Measurements from ENCODE around the gene SNAPC5. TPM values are rescaled to one million over a fixed set of nuclear protein-coding genes. Genes with fewer than 3 reads are reported as not detected.

SNAPC5 gene
- total RNA-seq, 1 donor = 14.5 TPM

DNA sequence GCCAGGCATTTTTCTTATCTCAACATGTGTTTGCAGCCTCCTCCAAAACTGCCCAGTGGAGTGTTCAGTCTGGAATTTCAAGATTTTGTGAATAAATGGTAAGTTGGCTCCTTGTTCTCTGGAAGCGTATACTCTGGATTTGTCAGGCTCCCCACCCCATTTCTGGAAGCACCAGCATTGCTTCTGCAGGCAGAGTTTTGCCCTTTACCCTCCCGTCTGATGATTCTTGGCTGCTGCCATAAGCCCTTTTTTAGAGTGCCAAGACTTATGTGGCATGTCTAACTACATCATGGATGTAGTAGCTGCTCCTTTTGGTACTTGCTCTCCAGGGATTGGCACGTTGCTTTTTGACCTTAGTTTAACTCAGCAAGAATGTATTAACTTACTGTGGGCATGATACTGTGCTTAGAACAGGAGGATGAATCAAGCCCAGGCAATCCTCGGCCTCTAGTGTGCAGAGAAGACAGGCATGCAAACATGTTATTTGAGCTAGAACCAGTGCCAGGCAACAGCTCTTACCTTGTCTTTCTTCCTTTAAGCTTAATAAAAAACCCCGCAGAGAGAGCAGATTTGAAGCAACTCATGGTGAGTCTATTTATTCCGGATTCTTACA lies 8.3 kb downstream of the SNAPC5 start:
- Histone ChIP-seq H3K27ac (ENCODE audit: low read depth, low read length) (no peak overlapping the region), H3K27me3 (ENCODE audit: insufficient read depth, low read length) (no peaks in the 10 kb centered on the region), H3K4me3 (ENCODE audit: insufficient read depth, low read length) (no peak overlapping the region), H3K36me3 (ENCODE audit: insufficient read depth, low read length) (peaks cover 77% of the 10 kb centered on the region), H2AFZ (ENCODE audit: low read length) (no peak overlapping the region), H3K79me2 (ENCODE audit: insufficient read depth, low read length) (peaks cover 3% of the 10 kb centered on the region), H3K4me1 (ENCODE audit: insufficient read depth, low read length) (peaks cover 3% of the 10 kb centered on the region), H4K20me1 (ENCODE audit: insufficient read depth, low read length) (peaks cover 15% of the 10 kb centered on the region), H3K4me2 (ENCODE audit: insufficient read depth, low read length) (no peak overlapping the region), H3K9me3 (ENCODE audit: low read depth, low read length) (no peaks in the 10 kb centered on the region)
- peak; percentile 86 for DNase-seq (ENCODE audit: insufficient read length, low spot score, missing footprints)
- TF ChIP-seq, protein P1, sequence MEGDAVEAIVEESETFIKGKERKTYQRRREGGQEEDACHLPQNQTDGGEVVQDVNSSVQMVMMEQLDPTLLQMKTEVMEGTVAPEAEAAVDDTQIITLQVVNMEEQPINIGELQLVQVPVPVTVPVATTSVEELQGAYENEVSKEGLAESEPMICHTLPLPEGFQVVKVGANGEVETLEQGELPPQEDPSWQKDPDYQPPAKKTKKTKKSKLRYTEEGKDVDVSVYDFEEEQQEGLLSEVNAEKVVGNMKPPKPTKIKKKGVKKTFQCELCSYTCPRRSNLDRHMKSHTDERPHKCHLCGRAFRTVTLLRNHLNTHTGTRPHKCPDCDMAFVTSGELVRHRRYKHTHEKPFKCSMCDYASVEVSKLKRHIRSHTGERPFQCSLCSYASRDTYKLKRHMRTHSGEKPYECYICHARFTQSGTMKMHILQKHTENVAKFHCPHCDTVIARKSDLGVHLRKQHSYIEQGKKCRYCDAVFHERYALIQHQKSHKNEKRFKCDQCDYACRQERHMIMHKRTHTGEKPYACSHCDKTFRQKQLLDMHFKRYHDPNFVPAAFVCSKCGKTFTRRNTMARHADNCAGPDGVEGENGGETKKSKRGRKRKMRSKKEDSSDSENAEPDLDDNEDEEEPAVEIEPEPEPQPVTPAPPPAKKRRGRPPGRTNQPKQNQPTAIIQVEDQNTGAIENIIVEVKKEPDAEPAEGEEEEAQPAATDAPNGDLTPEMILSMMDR (IDR thresholded peaks at IDR 0.05; ENCODE audit: extremely low read depth, low read depth, low read length) = no peak

DNA sequence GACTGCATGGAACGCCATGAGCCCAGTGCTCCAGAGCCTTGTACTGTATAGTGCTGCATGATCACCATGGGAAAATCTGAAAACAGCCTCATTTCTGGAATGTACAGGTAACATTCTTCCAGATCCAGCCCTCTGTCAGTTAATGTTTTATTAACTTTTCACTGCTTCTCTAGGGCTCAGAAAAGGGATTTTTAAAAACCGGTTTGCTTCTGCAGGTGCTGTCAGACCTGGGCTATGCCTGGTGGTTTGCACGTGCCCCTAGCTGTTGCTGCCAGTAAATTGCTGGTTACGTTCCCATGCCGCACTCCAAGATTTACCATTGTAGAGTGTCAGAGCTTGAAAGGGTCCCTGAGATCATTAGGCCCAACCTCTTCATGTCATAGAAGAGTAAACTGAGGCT lies 9.0 kb downstream of the SNAPC5 start:
- Histone ChIP-seq H3K36me3 (ENCODE audit: insufficient read depth, low read length) (peaks cover 69% of the 10 kb centered on the region), H3K4me3 (ENCODE audit: insufficient read depth, low read length) (no peak overlapping the region), H2AFZ (ENCODE audit: low read length) (no peak overlapping the region), H3K27me3 (ENCODE audit: insufficient read depth, low read length) (no peaks in the 10 kb centered on the region), H3K27ac (ENCODE audit: low read depth, low read length) (no peak overlapping the region), H4K20me1 (ENCODE audit: insufficient read depth, low read length) (peaks cover 15% of the 10 kb centered on the region), H3K4me1 (ENCODE audit: insufficient read depth, low read length) (peaks cover 3% of the 10 kb centered on the region), H3K9me3 (ENCODE audit: low read depth, low read length) (no peaks in the 10 kb centered on the region), H3K4me2 (ENCODE audit: insufficient read depth, low read length) (no peak overlapping the region), H3K79me2 (ENCODE audit: insufficient read depth, low read length) (peaks cover 3% of the 10 kb centered on the region)
- TF ChIP-seq, protein P1 (IDR thresholded peaks at IDR 0.05; ENCODE audit: extremely low read depth, low read depth, low read length) = no peak
- DNase-seq (ENCODE audit: insufficient read length, low spot score, missing footprints) = no peak

DNA sequence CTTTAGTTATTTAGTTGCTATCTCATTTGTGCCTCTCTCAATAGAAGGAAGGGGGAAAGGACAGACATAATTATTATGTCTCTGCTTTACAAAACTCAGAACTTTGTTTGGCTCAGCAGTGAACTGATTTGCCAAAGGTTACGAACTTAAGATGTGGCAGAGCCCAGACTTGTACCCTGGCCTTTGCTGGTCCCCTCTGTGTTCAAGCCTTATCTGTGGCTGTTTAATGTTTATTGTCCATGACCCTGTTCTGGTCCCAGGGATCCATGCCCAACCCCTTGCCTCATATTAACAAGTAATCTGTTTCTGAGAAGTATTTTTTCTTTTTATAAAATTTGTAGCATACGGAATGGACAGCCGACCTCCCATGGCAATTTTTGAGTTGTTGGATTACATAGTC lies 10.7 kb downstream of the SNAPC5 start:
- Histone ChIP-seq H3K79me2 (ENCODE audit: insufficient read depth, low read length) (peaks cover 3% of the 10 kb centered on the region), H3K4me3 (ENCODE audit: insufficient read depth, low read length) (no peak overlapping the region), H3K4me2 (ENCODE audit: insufficient read depth, low read length) (no peak overlapping the region), H4K20me1 (ENCODE audit: insufficient read depth, low read length) (peaks cover 22% of the 10 kb centered on the region), H3K4me1 (ENCODE audit: insufficient read depth, low read length) (peaks cover 9% of the 10 kb centered on the region), H3K27me3 (ENCODE audit: insufficient read depth, low read length) (no peaks in the 10 kb centered on the region), H3K36me3 (ENCODE audit: insufficient read depth, low read length) (peaks cover 68% of the 10 kb centered on the region), H3K27ac (ENCODE audit: low read depth, low read length) (no peak overlapping the region), H2AFZ (ENCODE audit: low read length) (no peak overlapping the region), H3K9me3 (ENCODE audit: low read depth, low read length) (no peaks in the 10 kb centered on the region)
- no peak for DNase-seq (ENCODE audit: insufficient read length, low spot score, missing footprints)
- TF ChIP-seq, protein P1 (IDR thresholded peaks at IDR 0.05; ENCODE audit: extremely low read depth, low read depth, low read length) = no peak

DNA sequence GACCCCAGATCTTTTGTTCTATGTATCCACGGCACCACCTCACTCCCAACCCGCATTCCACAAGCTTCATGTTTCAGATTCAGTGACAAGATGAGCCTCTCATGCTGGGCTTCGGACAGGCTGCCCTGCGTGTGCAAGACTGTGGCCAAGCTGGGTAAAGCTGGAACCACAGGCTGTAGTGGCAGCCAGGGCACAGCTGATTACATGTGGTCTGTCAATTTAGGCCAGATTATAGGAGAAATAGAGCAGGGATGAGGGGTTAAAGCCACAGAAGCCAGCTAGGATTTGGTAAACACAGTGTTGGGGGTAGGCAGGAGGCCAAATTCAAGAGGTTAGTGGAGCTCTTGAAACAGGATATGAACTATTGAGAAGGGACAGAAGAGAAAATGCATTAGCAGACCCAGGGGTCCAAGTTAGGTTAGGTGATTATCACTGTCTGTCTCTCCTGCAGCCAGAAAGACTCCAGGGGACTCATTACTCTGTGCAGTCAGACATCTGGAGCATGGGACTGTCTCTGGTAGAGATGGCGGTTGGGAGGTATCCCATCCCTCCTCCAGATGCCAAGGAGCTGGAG lies 12.9 kb downstream of the SNAPC5 start:
- peaks cover 3% of the 10 kb centered on the region for H3K79me2 ChIP-seq (ENCODE audit: insufficient read depth, low read length)
- H3K4me1 ChIP-seq (ENCODE audit: insufficient read depth, low read length) = peaks cover 9% of the 10 kb centered on the region
- no peak overlapping the region for H3K4me3 ChIP-seq (ENCODE audit: insufficient read depth, low read length)
- no peaks in the 10 kb centered on the region for H3K9me3 ChIP-seq (ENCODE audit: low read depth, low read length)
- H3K27ac ChIP-seq (ENCODE audit: low read depth, low read length) = no peak overlapping the region
- no peak overlapping the region for H2AFZ ChIP-seq (ENCODE audit: low read length)
- peaks cover 32% of the 10 kb centered on the region for H4K20me1 ChIP-seq (ENCODE audit: insufficient read depth, low read length)
- no peak for DNase-seq (ENCODE audit: insufficient read length, low spot score, missing footprints)
- no peak overlapping the region for H3K4me2 ChIP-seq (ENCODE audit: insufficient read depth, low read length)
- TF ChIP-seq, protein P1 (IDR thresholded peaks at IDR 0.05; ENCODE audit: extremely low read depth, low read depth, low read length) = no peak
- no peaks in the 10 kb centered on the region for H3K27me3 ChIP-seq (ENCODE audit: insufficient read depth, low read length)
- peaks cover 56% of the 10 kb centered on the region for H3K36me3 ChIP-seq (ENCODE audit: insufficient read depth, low read length)

All from osteoblast (primary cell).